ENCODE measurements around the gene PRSS22. TPM values are rescaled to one million over a fixed set of nuclear protein-coding genes. Genes with fewer than 3 reads are reported as not detected.

PRSS22 gene
- total RNA-seq, 2 experiments from 2014 or later, result not detected

GRCh38 chr16:2845116-2845515 lies 12.9 kb downstream of the PRSS22 start:
- intact Hi-C loops (cut with micrococcal nuclease), result no loop called here
- ChIA-PET CTCF (interaction anchor here (1.0 to 4.7 kb wide), 5 partner anchors 9 to 125 kb away, joined by 3 to 42 read pairs (median 4); no protein-coding TSS in a partner anchor), POLR2A (interaction anchor here (1.1 kb wide), 2 partner anchors 23 to 78 kb away, joined by 3 to 5 read pairs; no protein-coding TSS in a partner anchor)
- Mint-ChIP-seq H3K4me1 (ENCODE audit: low read depth) (peaks cover 36% of the 10 kb centered on the region), H3K9me3 (peaks cover 2% of the 10 kb centered on the region), H3K27me3 (peaks cover 7% of the 10 kb centered on the region), H3K36me3 (ENCODE audit: low read depth) (no peaks in the 10 kb centered on the region), H3K27ac (no peak overlapping the region), H3K4me3 (no peak overlapping the region)
- TF ChIP-seq CTCF (IDR thresholded peaks at IDR 0.05), result no peak
- DNase-seq (no peak), ATAC-seq (no peak)

- ChIA-PET CTCF (interaction anchor here (1.1 to 4.7 kb wide), 4 partner anchors 11 to 76 kb away, joined by 3 to 42 read pairs (median 15); no protein-coding TSS in a partner anchor), POLR2A (interaction anchor here (2.0 kb wide), 1 partner anchor 25 kb away, joined by 9 read pairs; no protein-coding TSS in a partner anchor)
- Mint-ChIP-seq H3K4me3 (no peak overlapping the region), H3K36me3 (ENCODE audit: low read depth) (no peaks in the 10 kb centered on the region), H3K4me1 (ENCODE audit: low read depth) (peaks cover 43% of the 10 kb centered on the region), H3K27ac (no peak overlapping the region), H3K27me3 (no peaks in the 10 kb centered on the region), H3K9me3 (peaks cover 2% of the 10 kb centered on the region)
- ATAC-seq (no peak), DNase-seq (no peak)
- no peak for TF ChIP-seq CTCF (IDR thresholded peaks at IDR 0.05)
- intact Hi-C loops (cut with micrococcal nuclease), result no loop called here
These were observed 14.4 kb downstream of the PRSS22 start for GRCh38 chr16:2843526-2843925.

- Mint-ChIP-seq H3K4me3 (peak overlapping the region; percentile 67), H3K27ac (peak overlapping the region; percentile 92)
These were observed 15.5 kb downstream of the PRSS22 start for GRCh38 chr16:2842340-2843000.

GRCh38 chr16:2841606-2842339 lies 16.2 kb downstream of the PRSS22 start:
- Mint-ChIP-seq H3K4me1 (ENCODE audit: low read depth) (peaks cover 35% of the 10 kb centered on the region), H3K27ac (peak overlapping the region; percentile 92), H3K9me3 (peaks cover 2% of the 10 kb centered on the region), H3K4me3 (peak overlapping the region; percentile 67), H3K36me3 (ENCODE audit: low read depth) (no peaks in the 10 kb centered on the region), H3K27me3 (no peaks in the 10 kb centered on the region)
- intact Hi-C loops (cut with micrococcal nuclease), result no loop called here
- DNase-seq, result peak; percentile 20
- ATAC-seq, result no peak
- ChIA-PET CTCF (interaction anchor here (0.8 to 4.7 kb wide), 6 partner anchors 12 to 65 kb away, joined by 3 to 42 read pairs (median 4); no protein-coding TSS in a partner anchor), POLR2A (interaction anchor here (0.7 to 2.0 kb wide), 4 partner anchors 20 to 41 kb away, joined by 3 to 9 read pairs (median 4); no protein-coding TSS in a partner anchor)
- no peak for TF ChIP-seq CTCF (IDR thresholded peaks at IDR 0.05)

More at GRCh38 chr16:2842340-2843000, 15.5 kb downstream of the PRSS22 start:
- DNase-seq (peak; percentile 89), ATAC-seq (peak; percentile 61)
- Mint-ChIP-seq H3K9me3 (peaks cover 2% of the 10 kb centered on the region), H3K36me3 (ENCODE audit: low read depth) (no peaks in the 10 kb centered on the region), H3K4me1 (ENCODE audit: low read depth) (peaks cover 42% of the 10 kb centered on the region), H3K27me3 (no peaks in the 10 kb centered on the region)
- POLR2A ChIA-PET, result interaction anchor here (0.7 to 2.0 kb wide), 4 partner anchors 19 to 40 kb away, joined by 3 to 9 read pairs (median 4); no protein-coding TSS in a partner anchor
- TF ChIP-seq CTCF (IDR thresholded peaks at IDR 0.05), result peak; percentile 97
- intact Hi-C loops (cut with micrococcal nuclease), result no loop called here
- CTCF ChIA-PET, result interaction anchor here (0.8 to 4.7 kb wide), 6 partner anchors 12 to 64 kb away, joined by 3 to 42 read pairs (median 4); no protein-coding TSS in a partner anchor

All from activated CD8-positive, alpha-beta T cell treated with anti-CD3 and anti-CD28 coated beads for 36 hours (primary cell).